Fibroblast of villous mesenchyme (primary cell): ENCODE data around the gene NRXN3. TPM values are rescaled to one million over a fixed set of nuclear protein-coding genes. Genes with fewer than 3 reads are reported as not detected.

ENCODE experiments used
- DNase-seq: peaks from one replicate; pipeline ENCODE4 v3.0.0-alpha.2; 2010; ENCODE audit warnings: low read depth
- H3K4me3 ChIP-seq: 2 replicates; pipeline ENCODE4 v1.5.1; 2011; ENCODE audit warnings: low read depth, mild to moderate bottlenecking, low read length
- total RNA-seq: library from RNA; depleted of rRNA; stranded (reverse); fragments of >200 nt; gene quantifications from 2 replicates; pipeline ENCODE4 v1.2.3, GENCODE V29; 2012
- TF ChIP-seq, protein P1 (sequence below): IDR thresholded peaks from 2 replicates; pipeline ENCODE4 v1.5.1; 2012; ENCODE audit warnings: low read depth, mild to moderate bottlenecking, low read length; ENCODE audit not compliant: insufficient read depth

The NRXN3 gene
- total RNA-seq, 1 donor: 7.3 TPM

DNA sequence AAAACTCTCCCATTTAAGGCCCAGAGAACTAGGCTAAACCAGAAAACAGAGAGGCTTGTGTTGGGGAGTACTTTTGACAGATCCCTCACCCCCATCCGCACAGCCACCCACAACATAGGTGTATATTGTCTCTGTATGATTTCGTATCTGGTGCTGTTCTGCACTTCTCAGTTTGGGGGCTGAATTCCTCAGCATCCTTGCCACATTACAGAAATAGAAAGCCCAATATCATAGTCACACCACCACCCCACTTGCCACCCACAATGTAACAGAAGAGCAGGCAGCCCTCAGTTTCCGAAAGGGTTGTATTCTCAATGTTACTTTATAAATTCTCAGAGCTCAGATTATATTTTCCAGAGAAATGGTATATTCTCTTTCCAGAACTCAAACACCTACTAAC is 1090.2 kb downstream of the NRXN3 start:
- TF ChIP-seq, protein P1, sequence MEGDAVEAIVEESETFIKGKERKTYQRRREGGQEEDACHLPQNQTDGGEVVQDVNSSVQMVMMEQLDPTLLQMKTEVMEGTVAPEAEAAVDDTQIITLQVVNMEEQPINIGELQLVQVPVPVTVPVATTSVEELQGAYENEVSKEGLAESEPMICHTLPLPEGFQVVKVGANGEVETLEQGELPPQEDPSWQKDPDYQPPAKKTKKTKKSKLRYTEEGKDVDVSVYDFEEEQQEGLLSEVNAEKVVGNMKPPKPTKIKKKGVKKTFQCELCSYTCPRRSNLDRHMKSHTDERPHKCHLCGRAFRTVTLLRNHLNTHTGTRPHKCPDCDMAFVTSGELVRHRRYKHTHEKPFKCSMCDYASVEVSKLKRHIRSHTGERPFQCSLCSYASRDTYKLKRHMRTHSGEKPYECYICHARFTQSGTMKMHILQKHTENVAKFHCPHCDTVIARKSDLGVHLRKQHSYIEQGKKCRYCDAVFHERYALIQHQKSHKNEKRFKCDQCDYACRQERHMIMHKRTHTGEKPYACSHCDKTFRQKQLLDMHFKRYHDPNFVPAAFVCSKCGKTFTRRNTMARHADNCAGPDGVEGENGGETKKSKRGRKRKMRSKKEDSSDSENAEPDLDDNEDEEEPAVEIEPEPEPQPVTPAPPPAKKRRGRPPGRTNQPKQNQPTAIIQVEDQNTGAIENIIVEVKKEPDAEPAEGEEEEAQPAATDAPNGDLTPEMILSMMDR: no peak
- DNase-seq: no peak
- H3K4me3 ChIP-seq: no peak overlapping the region

DNA sequence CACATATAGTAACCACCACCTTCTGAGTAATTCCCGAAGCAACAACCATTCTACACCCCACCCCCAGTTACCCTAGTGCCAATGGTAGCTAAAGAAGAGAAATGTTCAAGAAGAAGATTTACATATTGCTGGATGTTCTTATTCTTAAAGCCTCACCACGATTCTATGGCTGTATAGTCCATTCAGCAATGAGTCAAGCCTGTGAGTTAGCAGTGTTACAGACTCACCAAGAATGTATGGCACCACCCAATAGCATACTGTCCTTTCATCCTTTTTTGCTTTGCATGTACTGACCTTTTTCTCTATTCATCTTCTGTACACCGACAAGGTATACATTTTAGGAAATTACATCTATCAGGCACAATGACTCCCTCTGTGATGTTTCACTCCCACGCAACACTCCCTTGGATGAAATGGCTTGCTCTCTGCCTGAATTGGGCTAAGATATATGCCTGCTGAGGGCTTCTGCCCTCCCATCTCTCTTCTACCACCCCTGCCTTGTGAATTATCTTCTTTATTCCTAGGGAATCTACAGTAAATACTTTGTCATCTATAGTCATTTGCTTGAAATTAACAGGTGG is 1095.3 kb downstream of the NRXN3 start:
- DNase-seq: no peak
- no peak overlapping the region for H3K4me3 ChIP-seq
- TF ChIP-seq, protein P1: no peak

DNA sequence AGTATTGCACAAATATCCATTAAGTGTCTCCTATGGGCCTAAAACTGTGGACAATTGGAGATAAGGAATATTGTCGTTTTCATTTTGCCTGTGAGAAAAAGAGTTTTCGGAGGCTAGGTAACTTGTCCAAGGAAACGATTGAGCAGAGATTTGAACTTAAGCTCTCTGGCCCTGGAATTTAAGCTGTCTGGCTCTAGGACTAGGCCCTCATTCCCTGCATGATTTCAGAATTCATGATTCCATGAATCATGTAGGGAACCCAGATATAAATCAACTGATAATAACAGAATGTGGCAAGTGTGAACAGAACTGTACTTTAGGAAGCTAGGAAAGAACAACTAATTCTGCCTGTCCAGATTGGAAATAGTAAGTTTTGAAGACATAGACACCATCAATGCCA is 1100.2 kb downstream of the NRXN3 start:
- TF ChIP-seq, protein P1: no peak
- no peak overlapping the region for H3K4me3 ChIP-seq
- no peak for DNase-seq

DNA sequence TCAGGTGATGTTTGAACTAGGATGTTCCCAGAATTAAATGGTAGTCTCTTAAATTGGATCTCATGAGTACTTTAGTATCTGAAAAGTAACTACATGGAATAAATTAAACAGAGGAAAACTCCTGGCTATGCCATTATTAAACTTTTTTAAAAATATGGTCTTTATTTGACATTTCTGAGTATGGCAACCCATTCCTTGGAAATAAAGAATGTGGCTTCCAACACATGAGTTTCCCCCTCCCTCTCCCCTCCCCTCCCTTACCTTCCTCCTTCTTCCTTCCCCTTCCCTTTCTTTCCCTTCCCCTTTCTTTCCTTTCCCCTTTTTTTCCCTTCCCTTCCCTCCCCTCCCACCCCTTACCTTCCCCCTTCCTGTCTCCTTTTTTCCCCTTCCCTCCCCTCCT is 1100.9 kb downstream of the NRXN3 start:
- TF ChIP-seq, protein P1: no peak
- DNase-seq: no peak
- no peak overlapping the region for H3K4me3 ChIP-seq

DNA sequence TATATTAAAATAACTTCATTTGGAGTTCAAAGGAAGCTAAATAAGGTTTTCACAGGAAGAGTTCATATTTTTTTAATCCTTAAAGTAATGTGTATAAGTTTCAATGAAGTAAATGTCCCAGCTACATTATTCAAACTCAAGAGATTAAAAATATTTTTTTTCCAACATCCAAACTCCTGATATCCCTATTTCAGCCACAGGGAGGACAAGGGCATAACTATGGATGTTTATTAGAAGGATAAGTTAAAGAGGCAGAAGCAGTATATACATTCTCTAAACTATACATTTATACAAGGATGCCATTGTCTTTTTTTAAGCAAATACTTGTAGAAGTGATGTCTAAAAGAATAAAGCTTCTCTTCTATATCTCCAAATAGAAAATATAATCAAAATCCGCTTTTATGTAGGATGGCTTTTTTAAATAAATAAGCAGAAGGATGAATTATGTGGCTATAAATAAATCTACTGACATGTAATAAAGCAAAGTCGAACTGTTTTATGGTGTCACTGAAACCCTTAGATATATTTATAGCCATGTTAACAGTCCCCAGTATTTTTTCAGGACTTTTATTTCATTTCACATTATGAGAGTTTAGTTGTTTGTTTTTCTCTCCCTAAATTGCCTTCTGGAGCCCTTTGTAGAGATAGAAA is 1104.6 kb downstream of the NRXN3 start:
- DNase-seq: no peak
- TF ChIP-seq, protein P1: no peak
- H3K4me3 ChIP-seq: no peak overlapping the region

DNA sequence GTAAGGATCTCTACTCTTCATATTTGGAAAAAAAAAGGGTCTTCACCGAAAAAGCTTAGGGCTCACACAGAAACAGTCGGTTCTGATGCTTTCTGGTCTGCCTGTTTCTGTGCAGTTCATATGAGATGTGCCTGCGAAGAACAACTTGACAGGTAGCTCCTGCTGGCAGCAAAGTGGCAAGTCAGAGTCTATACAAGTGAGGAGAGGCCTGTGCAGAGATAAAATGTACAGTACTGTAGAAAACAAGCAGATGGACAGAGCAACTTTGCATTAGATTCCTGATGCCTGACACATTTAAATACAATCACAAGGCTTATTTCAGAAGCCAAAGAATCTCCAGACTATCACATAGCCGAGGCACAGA is 1105.1 kb downstream of the NRXN3 start:
- TF ChIP-seq, protein P1: no peak
- DNase-seq: no peak
- no peak overlapping the region for H3K4me3 ChIP-seq
